Right hindlimb (tissue), 1 donor: ENCODE data around the gene AMPD1.

Experiments
- DNase-seq: peaks from one replicate; pipeline ENCODE4 v3.0.0-alpha.2; 2018

Gene AMPD1

DNA sequence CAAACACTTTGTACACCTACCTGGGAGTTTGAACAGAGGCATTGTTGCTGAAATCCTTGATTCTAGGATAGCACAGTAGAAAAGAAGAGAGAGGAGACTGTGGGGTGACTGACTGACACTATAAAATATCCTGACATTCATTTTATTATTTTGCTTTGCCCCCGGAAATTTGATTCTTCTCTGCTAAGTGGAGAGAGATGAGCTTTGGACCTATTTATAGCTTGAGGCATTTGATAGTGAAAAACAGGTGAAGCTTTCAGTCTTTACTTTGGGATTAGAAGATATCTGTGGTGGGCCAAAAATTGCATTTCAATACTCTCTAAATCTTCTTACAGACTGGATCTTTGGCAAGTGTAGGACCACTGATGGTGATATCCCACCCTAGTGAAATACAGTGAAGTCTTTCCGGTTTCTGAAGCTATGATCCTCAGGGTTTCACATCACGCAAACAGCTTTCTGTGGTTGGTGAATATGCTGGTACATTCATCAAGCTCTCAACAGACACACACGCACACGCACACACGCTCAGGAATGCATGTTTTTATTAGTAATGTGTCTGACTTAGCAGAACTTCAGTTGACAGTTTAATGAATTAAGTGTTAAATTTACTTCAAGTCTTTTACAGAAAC lies at the start of gene AMPD1:
Gene AMPD1, minus strand, starts transcription at position 117 of the 629 bp plus-strand sequence. Its CDS starts 75 bp downstream, at position 42.
- DNase-seq = no peak

DNA sequence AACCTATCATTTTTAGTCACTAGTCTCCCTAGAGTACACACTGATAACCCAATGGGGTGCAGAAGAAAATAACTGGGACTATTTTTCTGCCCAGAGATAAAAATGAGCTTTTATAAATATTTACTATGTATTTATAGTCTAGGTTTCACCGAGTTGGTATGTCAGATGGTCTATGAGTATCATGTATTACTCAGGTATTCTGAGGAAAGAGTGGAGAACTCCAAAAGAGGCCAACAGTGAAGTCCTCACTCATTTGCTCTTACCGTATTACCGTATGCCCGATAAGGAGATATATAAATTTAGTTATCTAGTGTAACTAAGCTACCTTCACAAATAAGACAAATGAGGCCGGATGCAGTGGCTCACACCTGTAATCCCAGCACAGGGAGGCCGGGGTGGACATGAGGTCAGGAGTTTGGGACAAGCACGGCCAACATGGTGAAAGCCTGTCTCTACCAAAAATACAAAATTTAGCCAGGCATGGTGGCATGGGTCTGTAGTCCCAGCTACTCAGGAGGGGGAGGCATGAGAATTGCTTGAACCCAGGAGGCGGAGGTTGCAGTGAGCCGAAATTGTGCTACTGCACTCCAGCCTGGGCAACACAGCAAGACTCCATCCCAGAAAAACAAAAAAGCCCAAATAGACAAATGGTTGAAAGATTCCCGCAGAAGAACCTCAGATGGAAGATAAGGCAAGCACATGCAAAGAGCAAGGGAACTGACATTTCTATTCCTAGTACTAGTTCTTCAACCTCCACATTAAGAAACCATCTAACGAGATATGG lies 46.8 kb upstream of the AMPD1 start:
- DNase-seq = no peak

DNA sequence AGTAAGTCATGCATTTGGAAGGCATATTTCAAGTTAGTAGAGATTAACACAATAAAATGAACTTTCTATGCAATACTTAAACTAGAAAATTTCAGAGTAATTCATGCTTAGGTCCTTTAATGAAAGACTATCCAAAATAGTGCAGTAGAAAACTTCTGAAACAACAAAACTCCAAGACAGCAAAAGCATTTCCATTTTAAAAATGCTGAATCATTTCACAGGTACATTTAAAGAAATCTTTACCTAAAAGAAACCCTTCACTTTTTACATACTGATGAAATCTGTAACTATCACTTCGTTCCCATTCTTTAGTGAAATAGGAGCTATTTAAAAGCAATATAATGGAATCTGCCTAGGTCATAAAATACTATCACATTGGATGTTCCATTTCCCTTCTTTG lies 45.0 kb upstream of the AMPD1 start:
- DNase-seq = no peak

DNA sequence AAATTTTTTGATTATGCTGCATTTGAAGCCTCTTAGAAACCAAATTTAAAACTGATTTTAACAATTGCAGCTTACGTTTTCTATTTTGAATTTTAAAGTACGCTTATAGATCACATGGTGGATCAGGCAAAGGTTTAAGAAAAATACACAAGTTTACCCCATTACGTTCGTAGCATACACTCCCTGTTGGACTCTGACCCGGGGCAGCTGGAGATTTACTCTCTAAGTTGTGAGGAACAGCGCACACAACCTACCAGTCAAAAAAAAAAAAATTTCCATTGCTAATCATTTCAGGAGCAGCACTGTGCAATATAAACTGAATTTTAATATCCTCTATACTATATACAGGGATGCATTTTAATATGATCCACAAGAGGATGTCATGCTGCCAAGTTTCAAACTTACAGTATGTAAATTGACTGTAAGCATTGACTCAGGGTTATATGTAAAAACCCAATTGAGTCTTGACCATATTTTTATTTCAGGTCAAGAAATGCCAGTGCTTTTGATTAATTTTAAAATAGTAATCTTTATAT lies 42.0 kb upstream of the AMPD1 start:
- DNase-seq = no peak

DNA sequence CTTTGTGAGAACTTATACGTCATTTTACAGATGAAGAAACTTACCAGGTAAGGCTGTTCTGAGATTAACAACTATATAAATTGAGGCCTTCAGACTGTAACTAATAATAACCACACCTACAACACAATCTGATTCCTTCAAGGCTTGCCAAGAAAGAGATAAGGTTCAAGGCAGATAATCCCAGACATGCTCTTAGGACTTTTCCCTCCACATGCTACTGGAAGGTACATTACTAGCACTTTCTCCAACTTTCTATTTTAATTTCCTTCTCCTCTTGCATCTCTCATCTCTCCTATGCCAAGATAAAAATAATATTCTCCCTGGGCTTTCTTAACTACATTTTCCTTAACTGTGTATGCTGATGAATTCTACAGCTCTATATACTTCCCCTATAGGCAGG lies 40.1 kb upstream of the AMPD1 start:
- no peak for DNase-seq

DNA sequence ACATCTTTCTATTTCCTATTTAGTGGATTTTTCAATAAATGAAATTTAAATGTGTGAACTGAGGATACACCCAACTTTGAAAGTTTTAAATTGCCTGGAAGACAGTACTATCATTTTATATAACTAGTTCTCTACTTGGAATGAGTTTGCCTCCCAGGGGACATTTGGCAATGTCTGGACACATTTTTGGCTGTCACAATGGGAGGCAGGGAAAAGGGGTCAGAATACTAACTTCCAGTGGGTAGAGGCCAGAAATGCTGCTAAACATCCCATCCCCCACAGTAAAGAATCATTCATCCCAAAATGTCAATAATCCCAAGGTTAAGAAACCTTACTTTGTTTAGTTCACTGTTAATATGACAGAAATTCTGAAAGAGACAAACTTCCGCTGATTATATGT lies 34.4 kb upstream of the AMPD1 start:
- DNase-seq = no peak

DNA sequence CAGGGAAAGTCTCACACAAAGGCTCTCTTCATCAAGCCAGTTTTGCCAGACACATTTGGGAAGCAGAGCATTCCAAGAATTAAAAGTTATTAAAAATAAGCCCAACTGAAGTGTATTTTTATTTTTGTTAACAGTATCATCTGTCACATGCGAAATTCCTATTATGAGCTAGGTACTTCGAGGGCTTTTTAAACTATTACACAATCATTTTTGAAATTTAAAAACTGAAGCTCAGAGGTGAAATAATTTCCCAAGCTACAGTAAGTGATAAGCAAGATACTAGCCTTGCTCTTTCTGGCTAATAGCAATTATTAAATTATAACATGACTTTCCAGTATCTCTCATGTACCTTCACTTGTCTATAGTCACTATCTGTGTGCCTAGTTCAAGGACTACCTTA lies 33.2 kb upstream of the AMPD1 start:
- DNase-seq = no peak

DNA sequence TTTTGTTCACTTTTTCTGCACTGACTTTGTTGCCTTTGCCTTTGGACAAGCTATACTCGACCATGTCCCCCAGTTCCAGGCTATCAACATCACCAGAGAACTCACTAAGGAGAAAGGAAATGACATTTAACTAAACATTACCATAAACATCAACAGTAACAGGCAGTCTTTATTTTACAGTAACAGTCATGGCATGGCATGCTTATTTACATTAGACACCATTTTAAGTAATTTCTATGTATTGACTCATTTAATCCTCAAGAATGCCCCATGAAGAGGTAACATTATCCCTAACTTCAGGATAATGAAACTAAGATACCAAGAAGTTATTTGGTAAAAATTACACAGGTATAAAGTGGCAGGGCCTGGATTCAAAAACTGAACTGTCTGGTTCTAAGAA lies 29.9 kb upstream of the AMPD1 start:
- DNase-seq = no peak

DNA sequence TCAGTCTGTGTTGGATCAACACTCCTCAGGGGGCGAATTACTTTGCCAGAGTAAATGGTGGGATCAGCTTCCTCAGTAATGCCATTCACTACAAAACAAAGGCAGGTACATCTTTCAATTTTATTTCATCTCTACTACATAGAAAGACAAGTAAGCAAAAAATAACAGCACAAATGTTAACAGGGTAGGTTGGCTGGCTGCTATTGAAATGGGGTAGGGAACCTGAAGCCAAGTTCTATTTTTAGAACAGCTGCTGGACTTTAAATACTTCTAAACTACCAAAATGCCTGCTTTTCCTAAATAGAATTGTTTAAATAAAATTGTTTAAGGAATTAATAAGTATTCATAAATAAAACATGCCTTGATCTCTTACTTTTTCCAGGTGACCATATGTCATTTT lies 28.6 kb upstream of the AMPD1 start:
- no peak for DNase-seq

DNA sequence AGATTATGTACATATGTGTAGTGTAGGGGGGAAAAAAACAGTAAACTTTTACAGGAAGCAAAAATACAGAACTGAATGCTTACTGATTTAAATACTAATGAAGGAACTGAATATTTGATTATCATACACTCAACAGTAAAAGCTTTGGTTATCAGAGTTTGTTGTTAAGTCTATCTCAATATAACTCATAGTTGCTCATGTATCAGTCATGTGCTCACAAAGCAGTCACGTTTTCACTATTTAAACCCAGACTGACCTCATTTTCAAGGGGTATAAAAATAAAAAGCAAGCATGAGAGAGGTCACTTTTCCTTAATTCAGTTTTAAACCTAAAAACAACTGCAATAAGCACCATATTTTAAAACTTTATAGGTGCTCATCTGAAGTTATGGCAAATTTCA lies 28.1 kb upstream of the AMPD1 start:
- no peak for DNase-seq

DNA sequence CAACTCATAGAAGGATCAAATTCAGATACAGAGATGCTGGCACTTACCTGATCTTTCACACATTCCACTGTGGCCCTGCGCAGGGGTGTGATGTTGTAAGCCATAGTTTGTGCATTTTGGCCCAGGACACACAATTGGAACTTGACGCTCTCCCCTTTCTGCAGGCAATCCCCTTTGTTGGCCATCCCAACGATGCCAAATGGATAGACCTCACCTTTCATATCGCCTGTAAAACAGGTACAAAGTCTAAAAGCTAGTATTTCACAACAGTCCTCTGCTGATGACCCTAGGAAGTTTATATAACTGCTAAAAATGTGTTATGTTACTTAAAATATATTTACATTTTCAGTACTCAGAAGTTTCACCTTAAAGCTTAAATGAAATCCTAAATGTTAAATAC lies 25.1 kb upstream of the AMPD1 start:
- DNase-seq = no peak

DNA sequence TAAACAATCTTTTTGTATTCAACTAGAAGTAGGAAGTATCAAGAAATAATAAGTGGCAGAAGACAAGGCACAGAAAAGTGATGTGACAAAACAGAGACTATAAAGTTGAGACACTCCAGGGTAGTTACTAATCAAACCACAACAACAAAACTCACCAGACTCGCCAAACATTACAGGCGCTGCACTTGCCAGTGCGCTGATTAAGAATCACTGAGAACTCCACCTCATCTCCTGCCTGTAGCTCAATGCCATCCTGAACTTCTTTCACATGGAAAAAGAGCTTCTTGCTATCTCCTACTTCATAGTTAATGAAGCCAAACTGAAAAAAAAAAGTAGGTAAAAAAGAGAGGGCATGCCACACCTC lies 24.1 kb upstream of the AMPD1 start:
- DNase-seq = no peak

DNA sequence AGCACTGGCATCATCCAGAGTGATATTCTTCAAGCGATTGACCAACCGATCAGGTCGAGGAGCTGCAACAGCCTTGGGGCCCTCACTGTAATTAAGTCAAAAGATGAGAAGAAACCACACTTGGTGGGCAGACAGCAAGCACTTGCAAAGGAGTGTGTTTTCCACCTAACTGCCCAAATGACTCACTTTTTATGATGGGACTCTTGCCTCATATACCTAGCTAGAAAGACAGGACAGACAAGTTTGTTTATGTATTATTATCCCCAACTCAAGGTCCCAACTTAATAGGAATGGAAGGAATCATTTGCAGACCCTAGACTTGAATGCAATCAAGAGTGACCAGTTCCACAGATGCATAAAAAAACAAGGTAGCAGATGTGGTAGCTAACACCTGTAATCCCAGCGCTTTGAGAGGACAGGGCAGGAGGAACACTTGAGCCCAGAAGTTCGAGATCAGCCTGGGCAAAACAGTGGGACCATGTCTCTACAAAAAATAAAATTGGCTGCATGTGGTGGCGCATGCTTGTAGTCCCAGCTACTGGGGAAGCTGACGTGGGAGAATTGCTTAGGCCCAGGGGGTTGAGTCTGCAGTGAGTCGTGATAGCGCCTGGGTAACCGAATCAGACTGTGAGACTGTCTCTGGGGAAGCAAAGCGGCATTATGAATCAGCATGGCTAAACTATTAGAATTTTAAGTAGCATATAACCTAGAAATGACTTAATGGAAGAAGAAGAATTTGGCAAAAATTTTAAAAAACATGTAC lies 23.5 kb upstream of the AMPD1 start:
- no peak for DNase-seq

DNA sequence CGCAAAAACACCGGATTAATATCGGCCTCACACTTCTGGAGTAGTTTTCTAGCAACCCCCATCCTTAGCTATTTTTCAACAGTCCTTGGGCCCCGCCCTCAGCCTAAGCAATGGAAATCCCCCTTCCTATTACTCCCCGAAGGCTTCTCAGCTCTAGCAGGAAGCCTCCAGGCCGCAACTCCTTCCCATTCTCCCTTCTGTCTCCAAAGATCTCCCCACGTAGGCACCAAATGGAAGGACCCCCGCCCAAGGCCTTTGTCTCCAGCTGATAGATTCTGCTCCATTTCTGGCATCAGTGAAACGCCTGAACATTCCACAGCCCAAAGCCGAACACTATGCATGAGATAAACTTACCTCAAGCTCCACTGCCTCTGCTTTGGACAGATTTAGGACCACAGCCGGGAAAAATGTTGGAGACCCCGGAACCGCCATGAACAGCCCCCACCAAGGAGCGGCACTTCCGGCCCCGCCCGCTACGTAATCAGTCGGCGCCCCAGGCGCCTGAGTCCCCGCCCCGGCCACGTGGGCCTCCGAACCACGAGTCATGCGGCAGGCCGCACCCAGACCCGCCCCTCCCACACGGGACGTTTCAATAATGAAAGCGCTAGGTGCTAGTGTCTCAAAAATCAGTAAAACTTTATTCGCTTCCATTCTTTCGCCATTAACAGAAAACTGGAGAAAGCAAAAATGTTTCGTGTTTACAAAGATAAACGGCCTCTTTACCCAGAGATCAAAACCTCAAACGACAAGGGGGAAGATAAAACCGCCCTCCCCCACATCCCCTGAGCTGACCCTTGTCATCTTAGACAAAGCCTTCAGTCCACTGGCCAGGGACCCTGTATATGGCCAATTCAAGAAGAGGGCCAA lies 21.2 kb upstream of the AMPD1 start, which contains the start of gene NRAS:
Gene NRAS, minus strand, starts transcription at position 468 of the 867 bp plus-strand sequence. CDS start 611 bp downstream, outside the sequence.
- DNase-seq = peak; percentile 97

DNA sequence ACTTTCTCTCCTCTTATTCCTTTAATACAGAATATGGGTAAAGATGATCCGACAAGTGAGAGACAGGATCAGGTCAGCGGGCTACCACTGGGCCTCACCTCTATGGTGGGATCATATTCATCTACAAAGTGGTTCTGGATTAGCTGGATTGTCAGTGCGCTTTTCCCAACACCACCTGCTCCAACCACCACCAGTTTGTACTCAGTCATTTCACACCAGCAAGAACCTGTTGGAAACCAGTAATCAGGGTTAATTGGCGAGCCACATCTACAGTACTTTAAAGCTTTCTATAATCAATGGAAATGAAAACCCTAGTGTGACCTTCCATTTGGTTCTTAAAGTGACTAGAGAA lies 20.6 kb upstream of the AMPD1 start:
- DNase-seq = no peak

DNA sequence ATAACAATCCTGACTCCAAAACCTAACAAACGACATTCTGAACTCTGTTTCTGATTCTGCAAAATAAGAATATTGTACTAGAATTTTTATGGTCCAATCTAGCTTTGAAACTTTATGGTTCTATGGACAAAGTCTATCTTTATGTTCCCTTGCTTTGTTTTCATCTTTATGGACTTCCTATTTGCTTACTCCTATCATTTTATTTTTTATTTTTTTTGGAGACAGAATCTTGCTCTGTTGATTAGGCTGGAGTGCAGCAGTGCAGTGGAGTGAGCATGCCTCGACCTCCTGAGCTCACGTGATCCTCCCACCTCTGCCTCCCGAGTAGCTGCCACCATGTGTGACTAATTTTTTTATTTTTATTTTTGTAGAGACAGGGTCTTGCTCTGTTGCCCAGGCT lies 17.6 kb upstream of the AMPD1 start:
- no peak for DNase-seq

DNA sequence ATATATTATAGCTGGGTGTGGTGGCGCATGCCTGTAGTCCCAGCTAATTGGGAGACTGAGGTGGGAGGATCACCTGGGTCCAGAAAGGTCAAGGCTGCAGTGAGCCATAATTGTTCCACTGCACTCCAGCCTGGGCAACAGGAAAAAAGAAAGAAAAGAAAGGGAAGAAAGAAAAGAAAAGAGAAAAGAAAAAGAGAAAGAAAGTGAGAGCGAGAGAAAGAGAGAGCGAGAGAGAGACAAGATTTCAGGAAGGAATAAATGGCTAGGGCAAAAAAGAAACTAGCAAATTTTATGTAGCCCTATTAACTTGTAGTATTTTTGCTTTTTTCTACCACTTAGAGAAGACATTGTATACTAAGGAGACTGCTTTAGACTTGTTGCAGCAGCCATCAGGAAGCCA lies 15.0 kb upstream of the AMPD1 start:
- DNase-seq = no peak

DNA sequence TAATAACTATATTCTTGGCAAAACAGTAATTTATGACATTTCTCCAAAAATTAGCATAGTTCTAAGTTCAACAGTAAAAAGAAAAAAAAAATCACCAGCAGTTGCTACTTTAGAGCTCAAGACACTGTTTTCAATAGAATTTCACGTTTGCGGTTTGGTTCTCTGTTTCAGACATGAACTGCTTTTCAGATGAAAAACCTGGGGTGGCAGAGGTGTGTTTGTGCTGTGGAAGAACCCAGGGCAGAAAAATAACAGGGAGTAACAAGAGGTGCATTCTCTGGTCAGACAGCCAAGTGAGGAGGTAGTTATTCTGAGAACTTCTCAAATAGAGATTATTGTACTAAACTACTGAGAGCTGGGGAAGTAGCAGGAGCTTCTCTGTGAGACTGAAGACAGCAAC lies 12.3 kb upstream of the AMPD1 start:
- DNase-seq = no peak

DNA sequence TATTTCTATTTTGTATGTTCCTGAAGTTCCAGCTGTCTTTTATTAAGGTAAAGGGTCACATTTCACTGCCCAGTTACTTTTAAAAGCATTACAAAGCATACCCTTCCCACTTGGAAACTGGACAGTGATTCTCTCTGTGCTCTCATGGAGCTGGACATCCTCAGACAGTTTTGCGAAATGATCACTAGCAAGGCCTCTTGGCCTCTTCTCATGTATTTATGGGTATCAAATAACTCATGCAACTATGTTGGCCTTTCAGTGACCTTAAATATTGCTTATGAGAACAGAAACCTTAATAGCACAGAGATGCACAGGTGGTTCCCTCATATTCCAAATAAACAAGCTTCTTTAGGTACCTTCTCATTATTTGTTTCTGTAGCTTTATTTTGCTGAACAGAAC lies 7.9 kb upstream of the AMPD1 start:
- DNase-seq = no peak

DNA sequence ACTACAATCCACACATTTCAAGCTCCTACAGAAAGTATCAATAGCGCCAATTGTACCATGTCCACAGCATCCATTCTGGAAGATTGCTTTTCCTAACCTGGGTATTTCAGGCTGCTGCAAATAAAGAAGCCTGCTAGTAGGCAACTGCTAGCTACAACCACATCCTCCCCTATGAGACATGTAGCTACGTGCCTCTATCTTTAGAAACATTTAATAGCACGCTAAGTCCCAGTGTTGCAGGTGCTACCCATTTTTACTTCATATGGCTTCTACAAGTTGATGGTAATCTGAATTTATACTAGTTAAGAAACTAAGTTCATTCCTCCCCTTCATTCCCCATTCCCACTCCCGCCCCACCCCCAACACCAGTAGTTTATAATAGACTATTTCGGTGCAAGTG lies 7.4 kb upstream of the AMPD1 start:
- DNase-seq = no peak

DNA sequence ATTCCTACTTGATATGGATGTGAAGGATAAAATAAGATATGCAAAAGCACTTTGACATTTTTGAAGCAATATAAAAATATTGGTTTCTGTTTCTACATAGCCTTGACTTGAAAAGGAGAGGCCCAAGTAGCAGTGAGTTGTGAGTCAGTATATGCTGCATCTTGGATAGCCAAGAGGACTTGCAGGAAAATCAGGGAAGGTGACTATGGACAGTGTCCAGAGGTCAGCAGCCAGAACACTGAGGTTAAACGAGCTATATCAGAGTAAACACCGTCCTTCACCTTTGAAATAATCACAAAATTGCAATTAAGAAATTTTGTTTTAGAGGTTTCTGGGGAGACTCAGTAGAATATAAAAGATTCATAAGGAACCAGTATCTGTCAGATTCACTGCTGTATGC lies 6.6 kb upstream of the AMPD1 start:
- DNase-seq = no peak

DNA sequence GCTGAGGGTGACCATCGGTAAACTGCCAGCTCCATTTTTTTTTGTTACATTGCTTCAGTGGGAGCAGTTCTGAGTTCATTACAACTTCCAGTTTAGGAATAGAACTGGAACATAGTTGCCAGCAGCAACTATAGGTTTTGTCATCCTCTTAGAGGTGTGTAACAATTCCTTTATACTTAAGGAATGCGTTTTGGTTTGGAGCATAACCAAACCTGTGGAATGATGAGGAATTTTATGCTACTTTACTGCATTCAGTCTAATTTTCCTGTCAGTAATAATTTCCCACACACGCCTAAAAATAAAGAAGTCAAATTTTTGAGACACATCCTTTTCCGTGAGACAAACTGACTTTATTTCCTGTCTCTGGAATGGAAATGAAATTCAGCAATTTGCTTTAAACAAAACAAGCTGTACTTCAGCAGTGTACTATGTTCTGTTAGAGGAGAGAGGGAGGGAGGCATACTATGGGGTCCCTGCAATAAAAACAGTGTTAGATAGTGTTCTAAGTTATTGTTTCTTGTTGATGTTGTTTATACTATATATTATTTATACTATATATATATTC lies 4.8 kb upstream of the AMPD1 start:
- no peak for DNase-seq

DNA sequence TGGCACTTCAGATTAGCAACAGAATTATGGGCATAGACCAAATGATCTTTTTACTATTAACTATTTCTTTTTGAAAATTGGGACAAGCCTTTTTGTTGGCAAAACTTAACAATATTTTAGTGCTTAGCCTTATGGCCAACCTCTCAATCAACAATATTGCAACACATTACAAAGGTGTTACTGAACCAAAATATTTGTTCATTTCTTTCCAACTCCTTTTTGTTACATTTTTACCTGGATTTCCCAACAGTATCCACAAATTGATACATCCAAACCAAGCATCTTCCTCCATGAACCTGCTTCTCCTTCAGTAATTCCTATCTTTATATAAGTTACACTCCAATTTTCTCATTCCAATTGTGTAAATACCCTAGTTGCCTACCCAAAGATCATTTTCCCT lies 1.5 kb upstream of the AMPD1 start:
- no peak for DNase-seq
